22Rv1 (cell line): ENCODE measurements around the gene SIL1.
"Not testable (repeated sequence)": the region's sequence is repeated elsewhere in the genome, so short reads cannot be mapped to it uniquely, and the experiment has no call there.

ENCODE experiments used
- H3K27ac ChIP-seq: fragments of 450-650 bp; 2 replicates; pipeline ENCODE4 v1.5.1; 2017
- CTCF ChIP-seq: fragments of 450-650 bp; IDR thresholded peaks from 2 replicates; pipeline ENCODE4 v1.5.1; 2017; ENCODE audit warnings: mild to moderate bottlenecking
- ZFX ChIP-seq: fragments of 450-650 bp; IDR thresholded peaks from 2 replicates; pipeline ENCODE4 v1.6.1; 2017; ENCODE audit warnings: antibody characterized with exemption, borderline replicate concordance

Gene SIL1

DNA sequence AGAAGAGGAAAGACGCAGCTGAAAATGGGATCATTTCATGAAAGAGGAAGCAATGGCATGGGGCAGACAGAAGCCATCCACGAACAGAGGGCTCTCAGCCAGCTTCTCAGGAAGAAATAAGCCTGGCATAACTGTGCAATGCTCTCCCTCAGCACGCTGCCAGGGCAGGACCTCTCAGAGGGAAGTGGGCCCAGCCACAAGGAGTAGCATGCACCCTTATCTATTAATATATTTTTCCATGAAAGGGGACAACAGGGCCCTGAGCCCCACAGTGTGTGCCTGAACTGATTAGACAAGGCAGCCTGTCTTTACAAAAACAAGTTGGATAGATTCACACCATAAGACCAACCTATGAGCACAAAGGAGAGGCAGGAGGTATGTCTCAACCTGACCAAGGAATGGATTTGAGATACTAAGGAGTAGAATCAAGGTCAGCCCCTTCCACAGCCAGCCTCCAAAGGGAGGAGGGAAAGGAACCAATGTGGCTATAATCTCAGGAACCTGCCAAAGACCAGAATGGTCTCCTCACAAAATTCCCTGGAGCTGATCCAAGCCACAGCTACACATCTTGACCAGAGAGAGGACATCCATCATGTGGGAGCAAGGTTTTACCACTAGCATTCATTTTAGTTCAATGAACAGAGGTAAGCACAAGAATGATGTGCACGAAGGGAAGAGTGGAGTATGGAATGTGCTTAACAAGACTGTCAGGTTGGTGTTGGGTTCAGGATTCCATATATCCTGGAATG is 154.8 kb downstream of the SIL1 start:
- H3K27ac ChIP-seq: no peak overlapping the region
- TF ChIP-seq ZFX (no peak), CTCF (no peak)

DNA sequence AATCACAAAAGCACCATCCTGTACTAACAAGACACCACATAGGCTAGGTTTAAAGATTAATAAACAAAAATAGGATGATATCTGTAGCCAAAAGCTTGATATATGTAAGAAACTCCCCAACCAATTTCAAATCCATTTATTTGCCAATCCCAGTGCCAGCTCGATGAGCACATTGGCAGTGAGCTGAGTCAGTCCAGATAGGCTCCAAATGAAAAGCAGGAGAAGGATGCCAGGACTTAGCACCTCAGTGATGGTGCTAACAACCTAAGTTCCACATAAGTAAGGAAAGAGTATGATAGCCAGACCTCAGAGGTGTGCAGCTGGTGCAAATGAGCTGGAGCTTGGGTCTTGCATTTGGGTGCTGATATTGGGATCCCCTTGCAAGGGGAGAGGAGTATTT is 158.1 kb downstream of the SIL1 start:
- no peak overlapping the region for H3K27ac ChIP-seq
- no peak for TF ChIP-seq ZFX

GRCh38 chr5:139038613-139039305 is 159.4 kb downstream of the SIL1 start:
- no peak overlapping the region for H3K27ac ChIP-seq
- no peak for TF ChIP-seq ZFX
- no peak for TF ChIP-seq CTCF

- TF ChIP-seq CTCF: no peak
- no peak for TF ChIP-seq ZFX
Measured at GRCh38 chr5:139037732-139038131, 160.4 kb downstream of the SIL1 start.

DNA sequence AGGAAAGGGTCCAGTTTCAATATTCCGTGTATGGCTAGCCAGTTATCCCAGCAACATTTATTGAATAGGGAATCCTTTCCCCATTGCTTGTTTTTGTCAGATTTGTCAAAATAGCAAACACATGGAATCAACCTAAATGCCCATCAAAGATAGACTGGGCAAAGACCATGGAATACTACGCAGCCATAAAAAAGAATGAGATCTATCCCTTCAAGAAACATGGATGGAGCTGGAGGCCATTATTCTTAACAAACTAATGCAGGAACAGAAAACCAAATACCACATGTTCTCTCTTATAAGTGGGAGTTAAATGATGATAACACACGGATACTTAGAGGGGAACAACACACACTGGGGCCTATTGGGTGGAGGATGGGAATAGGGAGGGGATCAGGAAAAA is 161.8 kb downstream of the SIL1 start:
- not testable (repeated sequence) for H3K27ac ChIP-seq

More at GRCh38 chr5:139037732-139038131, 160.4 kb downstream of the SIL1 start:
- no peak overlapping the region for H3K27ac ChIP-seq

DNA sequence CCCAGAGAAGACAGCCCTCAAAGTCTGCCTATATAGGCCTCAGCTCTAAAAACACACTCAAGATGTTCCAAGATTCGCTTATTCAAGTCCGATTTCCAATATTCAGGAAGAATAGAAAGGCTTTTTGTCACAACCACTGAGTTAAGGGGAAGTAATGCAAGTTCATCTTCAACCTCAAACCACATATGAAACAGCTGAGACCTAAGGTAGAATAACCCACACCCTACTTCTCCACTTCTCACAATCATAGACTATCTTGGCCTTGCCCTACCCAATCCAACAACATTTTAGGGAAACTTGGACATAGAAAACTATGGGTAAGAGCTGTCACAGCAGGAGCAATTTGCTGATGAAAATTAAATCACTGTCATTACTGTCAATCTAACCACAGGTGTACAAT is 171.0 kb downstream of the SIL1 start:
- no peak overlapping the region for H3K27ac ChIP-seq
- TF ChIP-seq CTCF (no peak), ZFX (no peak)

GRCh38 chr5:139025651-139026050 is 172.5 kb downstream of the SIL1 start:
- TF ChIP-seq ZFX (no peak), CTCF (no peak)

DNA sequence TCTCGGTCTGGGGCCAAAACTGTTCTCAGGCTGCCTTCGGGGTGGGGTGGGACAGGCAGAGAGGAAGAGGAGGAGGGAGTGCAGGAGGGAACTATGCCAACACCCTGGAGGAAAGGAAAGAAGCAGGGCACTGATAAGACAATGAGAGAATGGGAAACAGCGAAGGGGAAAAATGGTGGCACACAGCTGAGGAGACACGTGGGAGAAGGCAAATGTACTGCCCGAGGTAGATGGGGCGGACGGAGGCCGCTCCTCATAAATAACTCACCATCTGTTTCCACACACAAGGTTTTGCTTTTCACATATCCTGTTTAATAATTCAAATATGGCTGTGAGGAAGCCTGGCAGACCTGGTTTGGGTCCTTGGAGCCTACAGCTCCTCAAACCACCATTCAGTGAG is 174.9 kb downstream of the SIL1 start:
- no peak overlapping the region for H3K27ac ChIP-seq
- no peak for TF ChIP-seq ZFX
- TF ChIP-seq CTCF: no peak

More at GRCh38 chr5:139025651-139026050, 172.5 kb downstream of the SIL1 start:
- no peak overlapping the region for H3K27ac ChIP-seq
